NCI-H1694 treated with DMSO at 0.1 percent for 48 hours (cell line): ENCODE data around the gene PM20D1.
A peak's percentile ranks its signal among the peaks of the same experiment; 100 is the strongest.
"Not testable (repeated sequence)": the region's sequence is repeated elsewhere in the genome, so short reads cannot be mapped to it uniquely, and the experiment has no call there.

Experiments used
- DNase-seq: peaks from one replicate; lab custom pipeline; 2025; lab: John Stamatoyannopoulos, UW

PM20D1 gene

GRCh38 chr1:205842229-205842628 is 7.7 kb downstream of the PM20D1 start:
- no peak for DNase-seq

- no peak for DNase-seq
These were observed 9.6 kb downstream of the PM20D1 start for GRCh38 chr1:205840146-205840923.

DNA sequence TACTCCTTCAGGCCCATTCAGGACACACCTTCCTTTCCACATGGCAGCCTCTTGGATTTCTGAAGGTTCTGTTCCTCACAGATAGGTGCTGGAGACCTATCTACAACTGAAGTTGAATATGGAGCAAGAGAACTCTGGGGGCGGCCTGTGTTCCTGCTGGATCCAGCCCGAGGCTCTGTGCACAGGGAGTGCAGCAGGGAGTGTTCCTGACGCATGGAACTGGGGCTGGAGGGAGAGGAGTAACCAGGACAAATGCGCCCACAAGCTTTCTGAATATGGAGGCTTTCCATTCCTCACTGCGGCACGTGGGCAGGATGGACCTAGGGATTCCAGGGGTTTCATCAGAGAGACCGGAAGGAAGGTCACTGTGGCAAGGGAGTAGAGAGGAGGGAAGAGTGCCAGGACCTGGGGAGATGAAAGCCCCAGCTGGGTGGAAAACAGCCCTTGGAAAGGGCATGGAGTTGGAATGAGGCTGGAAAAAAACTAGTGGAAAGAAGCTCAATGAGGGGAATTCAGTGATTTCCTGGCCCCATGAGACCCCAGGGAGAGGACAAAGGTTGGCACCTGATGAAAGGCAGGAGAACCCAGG is 12.5 kb downstream of the PM20D1 start:
- DNase-seq: no peak

DNA sequence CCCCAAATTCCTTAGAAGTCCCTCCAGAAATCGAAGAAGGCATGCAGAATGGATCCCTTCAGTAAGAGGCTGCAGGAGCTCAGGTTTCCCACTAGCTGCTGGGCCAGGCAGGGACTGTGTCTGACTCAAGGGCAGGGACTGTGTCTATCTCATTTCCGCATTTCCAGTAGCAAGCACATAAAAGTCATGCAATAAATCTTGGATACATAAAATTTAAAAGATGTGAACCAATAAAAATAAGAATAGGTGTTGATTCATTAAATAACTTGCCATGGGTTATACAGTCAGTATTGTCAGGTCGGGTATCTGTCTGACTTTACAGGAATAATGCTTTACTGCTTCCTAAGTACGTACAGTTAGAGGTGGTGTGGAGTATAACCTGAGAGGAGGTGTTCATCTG is 15.2 kb downstream of the PM20D1 start:
- DNase-seq: no peak

DNA sequence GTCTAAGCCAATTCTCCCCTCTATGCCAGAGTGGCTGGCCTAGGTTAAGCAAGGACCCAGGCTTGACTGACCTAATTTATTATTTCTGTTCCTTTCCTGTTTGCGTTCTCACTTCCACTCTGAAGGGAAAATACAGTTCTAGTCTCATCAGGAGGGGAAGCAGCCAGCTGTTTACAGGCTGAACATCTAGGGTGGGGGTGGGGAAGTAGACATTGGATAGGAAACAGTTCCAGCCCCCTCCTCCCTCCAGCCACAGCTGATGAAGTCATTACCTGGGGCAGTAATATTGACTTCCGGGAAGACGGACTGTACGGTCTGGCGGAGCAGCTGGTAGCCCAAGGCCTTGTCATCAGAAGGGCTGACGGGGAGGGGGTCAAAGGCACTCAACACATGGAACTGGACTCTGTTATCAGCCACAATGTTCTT is 17.6 kb downstream of the PM20D1 start:
- no peak for DNase-seq

DNA sequence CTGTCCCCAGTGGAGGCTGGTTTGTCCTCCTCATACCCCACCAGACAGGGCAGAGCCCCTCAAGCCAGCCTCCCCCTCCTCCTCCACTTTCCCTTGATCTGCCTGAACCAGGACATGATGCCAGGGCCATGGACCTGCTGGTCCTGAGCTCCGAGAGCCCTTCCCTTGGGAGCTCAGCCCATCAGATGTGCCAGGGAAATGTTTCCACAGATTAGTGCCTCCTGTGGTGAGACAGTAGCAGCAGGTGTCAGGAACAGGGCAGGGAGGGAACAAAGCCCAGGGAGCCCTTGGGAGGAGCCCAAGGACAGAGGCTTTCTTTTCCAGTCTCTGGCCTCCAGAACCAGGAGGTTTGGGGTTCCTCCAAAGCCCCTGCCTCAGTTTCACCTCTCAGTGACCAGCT is 22.3 kb downstream of the PM20D1 start:
- no peak for DNase-seq

- no peak for DNase-seq
These were observed 22.9 kb downstream of the PM20D1 start for GRCh38 chr1:205826995-205827394.

GRCh38 chr1:205826016-205826806 is 23.7 kb downstream of the PM20D1 start:
- DNase-seq: no peak

DNA sequence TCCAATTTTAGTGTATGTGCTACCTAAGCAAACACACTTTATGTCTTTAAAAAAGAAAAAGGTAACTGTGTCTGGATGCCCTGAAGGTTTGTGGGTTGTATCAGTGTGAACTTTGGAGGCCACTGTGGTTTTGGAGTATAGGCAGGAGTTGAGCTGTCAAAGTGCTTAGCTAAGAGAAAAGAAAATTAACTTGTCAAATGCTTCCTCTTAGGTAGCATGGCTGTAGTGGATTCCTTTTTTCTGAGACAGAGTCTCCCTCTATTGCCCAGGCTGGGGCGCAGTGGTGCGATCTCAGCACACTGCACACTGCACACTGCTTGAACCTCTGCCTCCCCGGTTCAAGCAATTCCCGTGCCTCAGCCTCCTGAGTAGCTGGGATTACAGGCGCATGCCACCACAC is 25.8 kb downstream of the PM20D1 start:
- no peak for DNase-seq

DNA sequence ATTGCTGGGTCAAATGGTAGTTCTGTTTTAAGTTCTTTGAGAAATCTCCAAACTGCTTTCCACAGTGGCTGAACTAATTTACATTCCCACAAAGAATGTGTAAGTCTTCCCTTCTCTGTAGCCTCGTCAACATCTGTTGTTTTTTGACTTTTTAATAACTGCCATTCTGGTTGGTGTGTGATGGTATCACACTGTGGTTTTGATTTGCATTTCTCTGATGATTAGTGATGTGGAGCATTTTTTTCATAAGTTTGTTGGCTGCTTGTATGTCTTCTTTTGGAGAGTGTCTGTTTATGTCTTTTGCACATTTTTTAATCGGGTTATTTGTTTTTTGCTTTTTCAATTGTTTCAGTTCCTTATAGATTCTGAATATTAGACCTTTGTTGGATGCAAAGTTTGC is 26.7 kb downstream of the PM20D1 start:
- not testable (repeated sequence) for DNase-seq

DNA sequence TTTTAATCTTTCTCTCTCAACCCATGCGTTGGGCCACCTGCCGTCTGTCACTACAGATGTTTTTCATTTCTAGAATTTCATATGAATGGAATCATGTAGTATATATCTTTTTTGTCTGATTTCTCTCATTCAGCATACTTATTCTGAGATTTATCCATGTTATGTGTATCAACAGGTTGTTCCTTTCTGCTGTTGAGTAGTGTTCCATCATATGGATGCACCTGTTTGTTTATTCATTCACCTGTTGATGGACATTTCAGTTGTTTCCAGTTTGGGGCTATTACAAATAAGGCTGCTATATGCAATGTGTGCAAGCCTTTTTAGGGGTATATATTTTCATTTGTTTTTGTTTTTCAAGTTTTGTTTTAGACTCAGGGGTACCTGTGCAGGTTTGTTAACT is 27.5 kb downstream of the PM20D1 start:
- DNase-seq: no peak

- DNase-seq: no peak
These were observed 31.9 kb downstream of the PM20D1 start for GRCh38 chr1:205817988-205818387.

GRCh38 chr1:205817364-205817763 is 32.6 kb downstream of the PM20D1 start:
- DNase-seq: no peak

DNA sequence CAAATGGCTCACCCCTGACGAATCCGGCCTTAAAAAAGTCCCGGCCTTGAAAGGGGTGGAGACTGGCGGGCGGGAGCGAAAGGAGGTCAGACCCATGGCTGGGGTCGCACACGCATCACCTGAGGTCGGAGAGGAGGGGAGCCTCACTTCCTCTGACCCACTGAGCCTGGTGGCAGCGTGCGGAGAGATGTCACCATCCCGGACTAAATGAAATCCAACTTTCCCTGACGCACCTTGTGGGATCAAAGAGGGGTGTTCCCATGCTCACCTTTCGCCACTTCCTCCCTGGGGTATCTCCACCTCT is 36.2 kb downstream of the PM20D1 start:
- DNase-seq: no peak

DNA sequence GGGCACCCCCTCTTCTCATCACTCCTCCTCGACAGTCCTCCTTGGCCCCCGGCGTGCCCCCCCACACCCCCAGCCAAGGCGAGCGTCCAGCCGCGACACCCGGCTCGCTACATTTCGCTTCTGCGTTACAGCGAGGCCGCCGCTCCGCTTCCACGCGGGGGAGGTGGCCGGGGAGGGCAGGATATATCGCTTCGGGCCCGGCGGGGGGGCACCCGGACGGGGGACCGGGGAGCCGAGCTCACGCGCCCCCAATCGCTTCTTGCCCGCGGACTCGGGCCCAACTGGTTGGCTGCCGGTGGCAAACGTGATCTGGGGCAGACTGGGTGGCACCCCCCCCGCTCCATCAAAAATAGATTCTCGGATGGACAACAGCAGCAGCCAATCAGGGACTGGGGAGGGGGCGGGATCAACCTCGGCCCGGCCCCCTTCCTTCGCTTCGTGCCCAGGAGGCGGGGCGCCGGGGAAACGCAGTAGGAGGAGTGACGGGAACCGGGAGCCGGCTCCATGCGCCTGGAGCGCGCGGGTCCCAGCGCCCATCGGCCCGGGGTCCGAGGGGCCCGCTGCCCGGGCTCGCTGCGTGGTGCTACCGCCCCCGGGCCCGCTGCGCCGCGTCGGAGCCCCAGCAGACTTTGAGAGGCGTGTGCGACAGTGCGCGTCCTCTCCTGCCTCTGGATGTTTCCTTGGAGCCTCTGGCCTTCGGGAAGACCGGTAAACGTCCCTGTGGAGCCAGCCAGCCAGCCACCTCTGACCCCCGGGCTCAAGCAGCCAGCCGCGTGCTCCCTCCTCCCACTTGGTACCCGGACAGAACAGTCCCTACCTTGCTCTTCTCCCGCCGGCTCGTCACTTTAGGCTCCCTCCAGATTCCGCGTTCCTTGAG is 36.8 kb downstream of the PM20D1 start, which contains the start of gene SLC41A1:
Gene SLC41A1, minus strand, starts transcription at position 321 of the 877 bp plus-strand sequence. CDS start 2,757 bp downstream, outside the sequence.
- DNase-seq: peak; percentile 89

DNA sequence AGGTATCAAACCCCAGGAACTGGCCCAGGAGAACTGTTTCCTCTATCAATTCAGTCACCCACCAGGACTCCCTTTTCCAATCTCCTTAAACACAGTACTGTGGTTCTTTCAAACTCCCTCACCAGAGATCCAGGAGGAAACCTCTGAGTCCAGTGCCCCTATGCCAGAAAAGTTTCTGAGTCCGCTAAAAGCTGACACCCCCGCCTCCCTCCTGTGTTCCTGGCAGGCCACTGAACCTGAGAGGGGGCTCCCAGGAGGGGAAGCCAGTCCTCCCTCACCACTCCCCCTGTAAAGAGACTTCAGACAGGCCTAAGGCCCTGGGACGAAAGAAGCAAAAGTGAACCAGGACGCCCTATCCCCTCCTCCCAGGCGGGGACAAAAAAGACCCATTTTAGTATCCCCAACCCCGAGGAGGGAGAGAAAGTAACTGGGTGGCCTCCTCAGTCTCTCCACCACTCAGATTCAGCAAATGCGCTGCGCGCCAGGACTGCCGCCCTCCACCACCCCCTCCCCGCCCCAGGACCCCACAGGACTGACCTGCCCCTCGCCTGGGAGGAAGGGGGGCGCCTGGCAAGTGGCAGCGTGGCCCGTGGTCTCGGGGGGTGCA is 37.6 kb downstream of the PM20D1 start:
- DNase-seq: peak; percentile 19

DNA sequence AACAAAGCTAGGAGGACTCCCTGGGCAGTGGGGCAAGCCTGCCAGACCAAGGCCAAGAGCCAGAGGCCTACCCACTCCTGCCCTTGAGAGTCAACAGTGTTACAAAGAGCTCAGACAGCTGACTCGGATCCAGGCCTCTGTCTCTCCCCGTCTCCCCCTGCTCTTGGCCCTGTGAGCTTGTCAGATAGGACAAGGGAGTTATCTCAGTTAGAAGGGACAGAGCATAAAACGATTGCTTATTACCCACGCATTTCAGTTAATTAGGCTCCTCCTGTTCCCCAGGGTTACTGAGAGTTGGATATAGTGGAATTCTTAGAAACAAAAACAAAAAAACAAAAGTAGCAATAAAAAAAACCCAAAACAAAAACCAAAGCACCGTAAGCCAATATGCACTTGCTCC is 38.3 kb downstream of the PM20D1 start:
- no peak for DNase-seq

GRCh38 chr1:205810448-205811157 is 39.3 kb downstream of the PM20D1 start:
- DNase-seq: no peak

DNA sequence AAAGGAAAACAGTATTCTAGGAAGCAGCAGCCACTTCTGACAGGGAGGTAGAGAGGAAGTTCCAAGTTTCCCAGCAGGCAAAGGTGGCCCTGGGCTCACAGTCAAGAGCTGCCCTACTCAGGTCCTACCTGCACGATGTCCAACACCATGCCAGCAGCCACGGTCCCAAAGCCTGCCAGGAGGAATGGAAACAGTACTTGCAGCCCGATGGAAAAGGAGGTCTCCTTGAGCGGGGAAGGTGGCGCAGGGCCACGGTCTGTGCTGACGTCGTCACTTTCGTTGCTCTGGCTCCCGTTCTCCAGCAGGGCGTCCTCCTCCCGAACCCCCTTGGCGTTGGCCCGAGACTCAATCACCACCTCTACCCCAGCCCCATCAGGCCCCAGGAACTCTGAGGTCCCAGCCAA is 40.0 kb downstream of the PM20D1 start:
- no peak for DNase-seq

GRCh38 chr1:205809469-205809868 is 40.5 kb downstream of the PM20D1 start:
- DNase-seq: no peak
